D721Med (cell line): ENCODE results near the gene NDUFAF7.
"Not testable (repeated sequence)": the region's sequence is repeated elsewhere in the genome, so short reads cannot be mapped to it uniquely, and the experiment has no call there.

ENCODE experiments used
- DNase-seq: peaks from one replicate; pipeline ENCODE4 v3.0.0; 2011; ENCODE audit warnings: low spot score; ENCODE audit not compliant: insufficient read length
- FAIRE-seq: peaks from 2 replicates; lab custom pipeline; 2011; peaks lifted over from hg19 to GRCh38; lab: Jason Lieb, UNC
- TF ChIP-seq, protein P1 (sequence below): IDR thresholded peaks from 2 replicates; pipeline ENCODE4 v1.5.1; 2012; ENCODE audit warnings: mild to moderate bottlenecking, control low read depth; ENCODE audit not compliant: insufficient read depth; ENCODE audit errors: missing control alignments

The NDUFAF7 gene

DNA sequence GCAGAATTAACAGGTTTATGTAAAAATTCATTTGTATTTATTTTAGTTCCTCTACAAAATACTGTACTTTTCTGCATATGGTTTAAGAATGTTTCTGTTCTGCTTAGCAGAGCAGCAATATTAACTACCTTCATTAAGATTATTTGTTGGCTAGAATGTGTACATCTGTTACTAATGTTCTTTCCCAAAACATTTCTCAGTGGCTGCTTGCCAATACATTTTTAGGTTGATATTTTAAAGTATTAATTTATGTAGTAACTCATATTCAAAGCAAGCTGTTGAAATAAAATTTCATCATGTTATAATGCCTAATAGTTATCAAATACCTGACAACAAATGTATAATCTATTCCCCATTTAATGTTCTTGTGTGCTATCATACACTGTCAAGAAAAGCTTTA is 52.9 kb downstream of the NDUFAF7 start:
- DNase-seq (no peak), FAIRE-seq (no peak)
- TF ChIP-seq, protein P1, sequence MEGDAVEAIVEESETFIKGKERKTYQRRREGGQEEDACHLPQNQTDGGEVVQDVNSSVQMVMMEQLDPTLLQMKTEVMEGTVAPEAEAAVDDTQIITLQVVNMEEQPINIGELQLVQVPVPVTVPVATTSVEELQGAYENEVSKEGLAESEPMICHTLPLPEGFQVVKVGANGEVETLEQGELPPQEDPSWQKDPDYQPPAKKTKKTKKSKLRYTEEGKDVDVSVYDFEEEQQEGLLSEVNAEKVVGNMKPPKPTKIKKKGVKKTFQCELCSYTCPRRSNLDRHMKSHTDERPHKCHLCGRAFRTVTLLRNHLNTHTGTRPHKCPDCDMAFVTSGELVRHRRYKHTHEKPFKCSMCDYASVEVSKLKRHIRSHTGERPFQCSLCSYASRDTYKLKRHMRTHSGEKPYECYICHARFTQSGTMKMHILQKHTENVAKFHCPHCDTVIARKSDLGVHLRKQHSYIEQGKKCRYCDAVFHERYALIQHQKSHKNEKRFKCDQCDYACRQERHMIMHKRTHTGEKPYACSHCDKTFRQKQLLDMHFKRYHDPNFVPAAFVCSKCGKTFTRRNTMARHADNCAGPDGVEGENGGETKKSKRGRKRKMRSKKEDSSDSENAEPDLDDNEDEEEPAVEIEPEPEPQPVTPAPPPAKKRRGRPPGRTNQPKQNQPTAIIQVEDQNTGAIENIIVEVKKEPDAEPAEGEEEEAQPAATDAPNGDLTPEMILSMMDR = no peak

DNA sequence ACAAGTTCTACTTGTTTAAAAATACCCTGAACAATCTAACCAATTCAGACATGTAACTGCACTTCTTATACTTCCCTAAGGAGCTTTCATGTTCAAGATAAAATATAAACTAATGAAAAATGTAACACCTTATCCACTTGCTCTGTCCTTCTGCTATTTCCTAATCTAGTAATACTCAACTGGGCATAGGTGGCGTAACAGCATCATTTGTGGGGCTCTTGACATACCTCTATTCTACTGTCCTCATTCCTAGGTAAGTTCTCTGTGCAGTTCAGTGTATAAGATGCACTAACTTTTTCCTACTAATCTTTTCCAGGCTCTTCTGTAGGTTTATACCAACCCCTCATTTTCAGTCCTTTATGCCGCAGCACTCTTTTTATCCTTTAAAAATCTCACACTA is 56.5 kb downstream of the NDUFAF7 start:
- DNase-seq = no peak
- FAIRE-seq = peak; percentile 68
- TF ChIP-seq, protein P1 = peak; percentile 51

DNA sequence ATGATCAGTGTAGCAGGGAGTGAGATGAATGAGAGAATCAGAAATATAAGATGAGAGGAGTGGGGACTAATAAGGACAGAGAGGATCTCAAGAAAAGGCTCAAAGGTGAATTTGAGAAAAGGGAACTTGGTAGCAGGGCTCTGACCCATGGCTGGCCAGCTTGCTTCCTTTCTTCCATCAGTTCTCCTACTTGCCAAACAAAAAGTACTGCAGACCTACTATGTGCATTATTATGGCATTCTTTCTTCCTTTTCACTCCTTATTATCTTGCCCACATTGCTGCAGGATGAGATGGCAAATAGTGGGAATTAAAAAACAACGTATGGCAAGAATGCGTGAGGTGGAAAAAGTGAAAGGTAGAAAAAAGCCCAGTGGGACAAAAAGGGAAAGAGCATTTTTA is 60.2 kb downstream of the NDUFAF7 start:
- no peak for FAIRE-seq
- DNase-seq = no peak
- TF ChIP-seq, protein P1 = no peak

DNA sequence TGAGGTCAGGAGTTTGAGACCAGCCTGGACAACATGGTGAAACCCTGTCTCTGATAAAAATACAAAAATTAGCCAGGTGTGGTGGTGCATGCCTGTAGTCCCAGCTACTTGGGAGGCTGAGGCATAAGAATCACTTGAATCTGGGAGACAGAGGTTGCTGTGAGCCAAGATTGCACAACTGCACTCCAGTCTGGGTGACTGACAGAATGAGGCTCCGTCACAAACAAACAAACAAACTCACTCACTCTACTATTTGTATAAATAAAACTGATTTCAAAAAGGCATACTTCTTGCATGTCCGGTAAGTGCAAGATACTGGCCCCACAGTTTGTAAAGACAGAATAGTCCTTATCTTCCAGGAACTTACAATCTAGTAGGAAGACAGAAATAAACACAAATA is 63.4 kb downstream of the NDUFAF7 start:
- not testable (repeated sequence) for DNase-seq, FAIRE-seq

DNA sequence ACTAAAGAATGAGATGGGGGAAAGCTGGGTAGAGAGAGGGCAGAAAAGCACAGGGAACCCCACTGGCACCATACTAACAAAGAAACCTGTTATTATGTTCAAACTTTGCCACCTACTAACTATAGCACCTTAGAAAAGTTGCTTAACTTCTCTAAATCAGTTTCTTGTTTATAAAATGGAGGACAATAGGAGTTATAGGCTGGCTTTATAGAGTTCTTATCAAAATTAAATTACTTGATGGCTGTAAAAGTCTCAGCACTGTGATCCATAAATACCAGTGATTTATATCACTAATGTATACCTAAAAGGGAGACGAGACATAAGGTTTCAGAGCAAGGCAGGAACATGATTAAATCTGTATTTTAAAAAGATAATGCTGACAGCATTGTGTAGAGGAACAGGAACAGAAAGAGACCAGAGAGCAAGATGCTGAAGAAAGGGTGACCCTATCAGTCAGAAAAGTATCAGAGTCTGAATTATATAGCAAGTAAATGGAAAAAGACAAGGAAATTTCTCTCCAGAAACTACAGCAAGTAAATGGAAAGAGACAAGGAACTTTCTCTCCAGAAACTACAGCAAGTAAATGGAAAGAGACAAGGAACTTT is 64.1 kb downstream of the NDUFAF7 start:
- no peak for DNase-seq
- TF ChIP-seq, protein P1 = no peak

DNA sequence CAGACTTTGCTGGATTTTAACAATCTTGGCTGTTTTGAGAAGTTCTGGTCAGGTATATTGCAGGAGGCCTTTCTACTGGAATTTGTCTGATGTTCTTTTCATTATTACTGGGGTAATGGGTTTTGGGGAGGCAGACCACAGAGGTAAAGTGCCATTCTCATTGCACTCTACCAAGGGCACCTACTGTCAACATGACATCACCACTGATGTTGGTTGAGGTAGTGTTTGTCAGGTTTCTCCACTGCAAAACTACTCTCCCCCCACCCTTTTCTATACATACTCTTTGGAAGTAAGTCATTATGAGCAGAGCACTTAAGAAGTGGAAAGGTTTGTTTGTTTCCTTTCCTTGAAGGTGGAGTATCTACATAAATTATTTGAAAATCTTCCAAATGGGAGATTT is 66.2 kb downstream of the NDUFAF7 start:
- DNase-seq (no peak), FAIRE-seq (no peak)
- TF ChIP-seq, protein P1 = no peak

More for the DNA sequence above, 64.1 kb downstream of the NDUFAF7 start:
- peak; percentile 21 for FAIRE-seq
